Fibroblast of lung (primary cell): ENCODE data around the gene INHBE.

Experiments used
- EZH2 ChIP-seq: IDR thresholded peaks from 2 replicates; pipeline ENCODE4 v1.5.1; 2012; ENCODE audit warnings: low read length, control low read depth, mild to moderate bottlenecking; ENCODE audit errors: missing control alignments
- TF ChIP-seq, protein P1 (sequence below), 2 donors: IDR thresholded peaks in 1 of 2; conservative IDR thresholded peaks in 1 of 2; 1 replicate in 1 of 2; 2 replicates in 1 of 2; pipeline ENCODE4 v1.5.1; 2011 to 2012; ENCODE audit warnings: low read length in 2 of 2, control low read depth in 1 of 2, inconsistent platforms in 1 of 2, low read depth in 1 of 2, mild to moderate bottlenecking in 1 of 2

- TF ChIP-seq, protein P1, sequence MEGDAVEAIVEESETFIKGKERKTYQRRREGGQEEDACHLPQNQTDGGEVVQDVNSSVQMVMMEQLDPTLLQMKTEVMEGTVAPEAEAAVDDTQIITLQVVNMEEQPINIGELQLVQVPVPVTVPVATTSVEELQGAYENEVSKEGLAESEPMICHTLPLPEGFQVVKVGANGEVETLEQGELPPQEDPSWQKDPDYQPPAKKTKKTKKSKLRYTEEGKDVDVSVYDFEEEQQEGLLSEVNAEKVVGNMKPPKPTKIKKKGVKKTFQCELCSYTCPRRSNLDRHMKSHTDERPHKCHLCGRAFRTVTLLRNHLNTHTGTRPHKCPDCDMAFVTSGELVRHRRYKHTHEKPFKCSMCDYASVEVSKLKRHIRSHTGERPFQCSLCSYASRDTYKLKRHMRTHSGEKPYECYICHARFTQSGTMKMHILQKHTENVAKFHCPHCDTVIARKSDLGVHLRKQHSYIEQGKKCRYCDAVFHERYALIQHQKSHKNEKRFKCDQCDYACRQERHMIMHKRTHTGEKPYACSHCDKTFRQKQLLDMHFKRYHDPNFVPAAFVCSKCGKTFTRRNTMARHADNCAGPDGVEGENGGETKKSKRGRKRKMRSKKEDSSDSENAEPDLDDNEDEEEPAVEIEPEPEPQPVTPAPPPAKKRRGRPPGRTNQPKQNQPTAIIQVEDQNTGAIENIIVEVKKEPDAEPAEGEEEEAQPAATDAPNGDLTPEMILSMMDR (conservative IDR thresholded peaks at IDR 0.05 in 1 of 2, IDR thresholded peaks at IDR 0.05 in 1 of 2; ENCODE audit: low read depth in 1 of 2, low read length in 2 of 2): no peak
- TF ChIP-seq EZH2: no peak
Observed at GRCh38 chr12:57487597-57488401, 32.7 kb downstream of the INHBE start, which contains the start of gene MARS1.
